ENCODE measurements around the gene RXRA. TPM values are rescaled to one million over a fixed set of nuclear protein-coding genes. Genes with fewer than 3 reads are reported as not detected.

The RXRA gene
- total RNA-seq, 1 donor from 2014 or later: 20.5 TPM

- peaks cover 24% of the 10 kb centered on the region for H3K4me1 Mint-ChIP-seq (ENCODE audit: low read depth, unreplicated experiment)
- no peaks in the 10 kb centered on the region for H3K36me3 Mint-ChIP-seq (ENCODE audit: unreplicated experiment)
- TF ChIP-seq CTCF (IDR thresholded peaks at IDR 0.05; ENCODE audit: partially characterized antibody, unreplicated experiment): no peak
- H3K4me3 Mint-ChIP-seq (ENCODE audit: unreplicated experiment): no peak overlapping the region
- H3K9me3 Mint-ChIP-seq (ENCODE audit: unreplicated experiment): peaks cover 6% of the 10 kb centered on the region
- no peak overlapping the region for H3K27ac Mint-ChIP-seq (ENCODE audit: unreplicated experiment)
- peaks cover 6% of the 10 kb centered on the region for H3K27me3 Mint-ChIP-seq (ENCODE audit: unreplicated experiment)
- no peak for DNase-seq
Measured at GRCh38 chr9:134373269-134373668, 47.0 kb downstream of the RXRA start.

GRCh38 chr9:134373953-134374300, 47.7 kb downstream of the RXRA start:
- Mint-ChIP-seq H3K4me1 (ENCODE audit: low read depth, unreplicated experiment) (peaks cover 19% of the 10 kb centered on the region), H3K27ac (ENCODE audit: unreplicated experiment) (no peak overlapping the region), H3K4me3 (ENCODE audit: unreplicated experiment) (no peak overlapping the region), H3K36me3 (ENCODE audit: unreplicated experiment) (no peaks in the 10 kb centered on the region), H3K9me3 (ENCODE audit: unreplicated experiment) (peaks cover 3% of the 10 kb centered on the region), H3K27me3 (ENCODE audit: unreplicated experiment) (peaks cover 4% of the 10 kb centered on the region)
- DNase-seq: no peak
- TF ChIP-seq CTCF (IDR thresholded peaks at IDR 0.05; ENCODE audit: partially characterized antibody, unreplicated experiment): no peak

- no peak overlapping the region for H3K27ac Mint-ChIP-seq (ENCODE audit: unreplicated experiment)
- H3K4me3 Mint-ChIP-seq (ENCODE audit: unreplicated experiment): no peak overlapping the region
- H3K36me3 Mint-ChIP-seq (ENCODE audit: unreplicated experiment): no peaks in the 10 kb centered on the region
- peaks cover 3% of the 10 kb centered on the region for H3K9me3 Mint-ChIP-seq (ENCODE audit: unreplicated experiment)
- H3K27me3 Mint-ChIP-seq (ENCODE audit: unreplicated experiment): peaks cover 4% of the 10 kb centered on the region
- no peak for TF ChIP-seq CTCF (IDR thresholded peaks at IDR 0.05; ENCODE audit: partially characterized antibody, unreplicated experiment)
- DNase-seq: no peak
- peaks cover 19% of the 10 kb centered on the region for H3K4me1 Mint-ChIP-seq (ENCODE audit: low read depth, unreplicated experiment)
Measured at GRCh38 chr9:134374301-134375010, 48.2 kb downstream of the RXRA start.

GRCh38 chr9:134375011-134375390, 48.7 kb downstream of the RXRA start:
- no peaks in the 10 kb centered on the region for H3K36me3 Mint-ChIP-seq (ENCODE audit: unreplicated experiment)
- no peak overlapping the region for H3K4me3 Mint-ChIP-seq (ENCODE audit: unreplicated experiment)

More at GRCh38 chr9:134375011-134375390, 48.7 kb downstream of the RXRA start:
- peak overlapping the region; percentile 84 for H3K27ac Mint-ChIP-seq (ENCODE audit: unreplicated experiment)
- TF ChIP-seq CTCF (IDR thresholded peaks at IDR 0.05; ENCODE audit: partially characterized antibody, unreplicated experiment): no peak
- no peak for DNase-seq
- H3K4me1 Mint-ChIP-seq (ENCODE audit: low read depth, unreplicated experiment): peaks cover 21% of the 10 kb centered on the region
- peaks cover 4% of the 10 kb centered on the region for H3K27me3 Mint-ChIP-seq (ENCODE audit: unreplicated experiment)
- H3K9me3 Mint-ChIP-seq (ENCODE audit: unreplicated experiment): peaks cover 3% of the 10 kb centered on the region

All from glutamatergic neuron (in vitro differentiated cells).